DND-41 (cell line): ENCODE measurements around the gene PRR19.

Experiments used
- ATAC-seq: fragments of 200-7000 bp; cut with Tn5 transposase; 3 replicates; pipeline ENCODE4 v1.9.1; 2021; ENCODE audit warnings: low read depth; ENCODE audit not compliant: insufficient read depth
- DNase-seq: peaks from one replicate; pipeline ENCODE4 v3.0.0-alpha.2; 2020
- H2AFZ ChIP-seq: 2 replicates; pipeline ENCODE4 v1.6.0; 2012; ENCODE audit warnings: low read depth, low read length
- H3K27ac ChIP-seq: 2 replicates; pipeline ENCODE4 v1.5.1; 2012; ENCODE audit warnings: low read length, inconsistent platforms
- H3K27me3 ChIP-seq: fragments of 200-600 bp; sonication (generic); 2 replicates; pipeline ENCODE4 v1.6.0; 2012; ENCODE audit warnings: low read length, mild to moderate bottlenecking, inconsistent platforms; ENCODE audit not compliant: insufficient read depth, poor library complexity
- H3K36me3 ChIP-seq: 2 replicates; pipeline ENCODE4 v1.5.1; 2012; ENCODE audit warnings: low read length, inconsistent platforms; ENCODE audit not compliant: insufficient read depth
- H3K4me1 ChIP-seq: 2 replicates; pipeline ENCODE4 v1.5.1; 2012; ENCODE audit warnings: mild to moderate bottlenecking, low read length; ENCODE audit not compliant: insufficient read depth
- H3K4me2 ChIP-seq: 2 replicates; pipeline ENCODE4 v1.6.0; 2012; ENCODE audit warnings: mild to moderate bottlenecking, moderate library complexity, low read length, inconsistent platforms; ENCODE audit not compliant: insufficient read depth
- H3K4me3 ChIP-seq, 2 experiments: fragments of 200-600 bp in 1 of 2; shearing (Covaris generic) in 1 of 2; 2 replicates each; pipeline ENCODE4 v1.5.1; 2012 to 2016; ENCODE audit warnings: inconsistent platforms in 2 of 2, low read length in 2 of 2, mild to moderate bottlenecking in 2 of 2, low read depth in 1 of 2, moderate library complexity in 1 of 2
- H3K79me2 ChIP-seq: 2 replicates; pipeline ENCODE4 v1.6.0; 2012; ENCODE audit warnings: low read length, inconsistent platforms; ENCODE audit not compliant: insufficient read depth
- H3K9ac ChIP-seq: 2 replicates; pipeline ENCODE4 v1.6.0; 2012; ENCODE audit warnings: low read depth, mild to moderate bottlenecking, inconsistent platforms, low read length, moderate library complexity
- H3K9me3 ChIP-seq: 2 replicates; pipeline ENCODE4 v1.5.1; 2012; ENCODE audit warnings: low read length, moderate library complexity, mild to moderate bottlenecking, inconsistent platforms; ENCODE audit not compliant: insufficient read depth, severe bottlenecking
- H4K20me1 ChIP-seq: 2 replicates; pipeline ENCODE4 v1.6.0; 2012; ENCODE audit warnings: low read length; ENCODE audit not compliant: insufficient read depth
- CTCF ChIP-seq: IDR thresholded peaks from 2 replicates; pipeline ENCODE4 v1.5.1; 2012; ENCODE audit warnings: borderline replicate concordance, low read length, moderate library complexity, mild to moderate bottlenecking; ENCODE audit not compliant: poor library complexity, severe bottlenecking; ENCODE audit errors: extremely low read depth
- EZH2 ChIP-seq: IDR thresholded peaks from 3 replicates; pipeline ENCODE4 v1.6.1; 2012; ENCODE audit warnings: borderline replicate concordance, low read depth, mild to moderate bottlenecking, moderate library complexity, low read length, inconsistent platforms; ENCODE audit not compliant: severe bottlenecking

Gene PRR19

GRCh38 chr19:42279155-42279901 is 22.6 kb upstream of the PRR19 start:
- Histone ChIP-seq H3K4me2 (peak overlapping the region; percentile 76), H3K9ac (peak overlapping the region; percentile 79), H3K4me3 (peak overlapping the region; percentile 53 to 73; a peak in 3 of 4 replicates), H3K27me3 (no peaks in the 10 kb centered on the region), H3K4me1 (peaks cover 47% of the 10 kb centered on the region), H4K20me1 (0 out of 2 replicates have a peak, but pooled peaks cover 7% of the 10 kb centered on the region), H3K79me2 (peaks cover 25% of the 10 kb centered on the region), H3K9me3 (no peaks in the 10 kb centered on the region), H2AFZ (peak overlapping the region; percentile 77), H3K36me3 (peaks cover 10% of the 10 kb centered on the region), H3K27ac (peak overlapping the region; percentile 87)
- ATAC-seq (no peak), DNase-seq (no peak)
- TF ChIP-seq CTCF (no peak), EZH2 (no peak)

GRCh38 chr19:42279902-42280814 is 21.8 kb upstream of the PRR19 start:
- H3K4me1 ChIP-seq = peaks cover 54% of the 10 kb centered on the region

GRCh38 chr19:42280815-42281145 is 21.2 kb upstream of the PRR19 start:
- Histone ChIP-seq H3K4me1 (peaks cover 60% of the 10 kb centered on the region), H3K36me3 (no peaks in the 10 kb centered on the region), H3K79me2 (peaks cover 38% of the 10 kb centered on the region), H3K27me3 (no peaks in the 10 kb centered on the region), H3K4me2 (peak overlapping the region; percentile 76), H3K27ac (peak overlapping the region; percentile 78), H3K4me3 (peak overlapping the region; percentile 53 to 73; a peak in 3 of 4 replicates), H3K9me3 (no peaks in the 10 kb centered on the region), H2AFZ (0 out of 2 replicates have a peak overlapping the region, but pooled peaks have one; percentile 83), H3K9ac (peak overlapping the region; percentile 79), H4K20me1 (peaks cover 19% of the 10 kb centered on the region; the same call in 1 of the 2 replicates)
- ATAC-seq (no peak), DNase-seq (no peak)
- TF ChIP-seq CTCF (no peak), EZH2 (no peak)

More at GRCh38 chr19:42279902-42280814, 21.8 kb upstream of the PRR19 start:
- Histone ChIP-seq H3K36me3 (peaks cover 2% of the 10 kb centered on the region; the same call in 1 of the 2 replicates), H3K9me3 (no peaks in the 10 kb centered on the region), H3K79me2 (peaks cover 32% of the 10 kb centered on the region), H3K27ac (peak overlapping the region; percentile 87), H3K4me3 (peak overlapping the region; percentile 53 to 73; a peak in 3 of 4 replicates), H4K20me1 (peaks cover 13% of the 10 kb centered on the region; the same call in 1 of the 2 replicates), H3K27me3 (no peaks in the 10 kb centered on the region), H3K4me2 (peak overlapping the region; percentile 76), H2AFZ (peak overlapping the region; percentile 83), H3K9ac (peak overlapping the region; percentile 79)
- DNase-seq (peak; percentile 95), ATAC-seq (peak; percentile 82)
- peak; percentile 96 for TF ChIP-seq CTCF
- TF ChIP-seq EZH2 = no peak
